C4-2B (cell line): ENCODE measurements around the gene APH1B.

Source experiments
- CTCF ChIP-seq: fragments of 450-650 bp; conservative IDR thresholded peaks from 2 replicates; pipeline ENCODE4 v1.5.1; 2017; ENCODE audit warnings: mild to moderate bottlenecking
- ZFX ChIP-seq: fragments of 450-650 bp; IDR thresholded peaks from 2 replicates; pipeline ENCODE4 v1.6.1; 2017

GRCh38 chr15:63287109-63287508 is 9.7 kb downstream of the APH1B start:
- TF ChIP-seq CTCF (no peak), ZFX (no peak)
